H9 (cell line): ENCODE data around the gene F11R. TPM values are rescaled to one million over a fixed set of nuclear protein-coding genes. Genes with fewer than 3 reads are reported as not detected.

Experiments used
- DNase-seq: peaks from one replicate; pipeline ENCODE4 v3.0.0-alpha.2; 2017
- H2AFZ ChIP-seq: one replicate; pipeline ENCODE4 v1.6.1; 2013; ENCODE audit warnings: mild to moderate bottlenecking, low read length, control low read depth, moderate library complexity
- H2AK5ac ChIP-seq: 2 replicates; pipeline ENCODE4 v1.6.1; 2013; ENCODE audit warnings: low read length, control low read depth, mixed read lengths; ENCODE audit not compliant: insufficient read length
- H2BK120ac ChIP-seq: one replicate; pipeline ENCODE4 v1.6.1; 2013; ENCODE audit warnings: low read depth, mild to moderate bottlenecking, low read length, control low read depth, inconsistent platforms; ENCODE audit not compliant: poor library complexity, severe bottlenecking
- H2BK12ac ChIP-seq: 2 replicates; pipeline ENCODE4 v1.6.1; 2013; ENCODE audit warnings: low read length, control low read depth, mixed read lengths, low read depth; ENCODE audit not compliant: insufficient read length
- H2BK15ac ChIP-seq: 2 replicates; pipeline ENCODE4 v1.6.1; 2013; ENCODE audit warnings: low read depth, low read length, control low read depth
- H2BK20ac ChIP-seq: one replicate; pipeline ENCODE4 v1.6.1; 2013; ENCODE audit warnings: low read depth, mild to moderate bottlenecking, low read length, control low read depth, inconsistent platforms; ENCODE audit not compliant: poor library complexity, severe bottlenecking
- H2BK5ac ChIP-seq: 2 replicates; pipeline ENCODE4 v1.6.1; 2013; ENCODE audit warnings: low read length, control low read depth, mixed read lengths; ENCODE audit not compliant: insufficient read length
- H3K14ac ChIP-seq: 2 replicates; pipeline ENCODE4 v1.6.1; 2013; ENCODE audit warnings: low read length, control low read depth; ENCODE audit not compliant: insufficient read depth
- H3K18ac ChIP-seq: 2 replicates; pipeline ENCODE4 v1.6.1; 2013; ENCODE audit warnings: low read depth, mild to moderate bottlenecking, mixed read lengths, low read length, control low read depth; ENCODE audit not compliant: insufficient read length
- H3K23ac ChIP-seq: 2 replicates; pipeline ENCODE4 v1.6.1; 2013; ENCODE audit warnings: low read length, control low read depth, mixed read lengths, low read depth; ENCODE audit not compliant: insufficient read length
- H3K23me2 ChIP-seq: 2 replicates; pipeline ENCODE4 v1.6.1; 2013; ENCODE audit warnings: low read depth, mild to moderate bottlenecking, mixed read lengths, low read length, control low read depth; ENCODE audit not compliant: insufficient read length, poor library complexity, severe bottlenecking
- H3K27ac ChIP-seq: 2 replicates; pipeline ENCODE4 v1.5.1; 2013; ENCODE audit warnings: low read length, control low read depth, mixed read lengths, low read depth; ENCODE audit not compliant: insufficient read length
- H3K27me3 ChIP-seq: 2 replicates; pipeline ENCODE4 v1.6.1; 2013; ENCODE audit warnings: low read length, control low read depth, inconsistent platforms; ENCODE audit not compliant: insufficient read depth
- H3K4ac ChIP-seq: 2 replicates; pipeline ENCODE4 v1.6.1; 2013; ENCODE audit warnings: low read depth, mild to moderate bottlenecking, control low read depth, inconsistent platforms, low read length, moderate library complexity
- H3K4me1 ChIP-seq: 2 replicates; pipeline ENCODE4 v1.6.1; 2013; ENCODE audit warnings: low read length, control low read depth, inconsistent platforms; ENCODE audit not compliant: insufficient read depth
- H3K4me2 ChIP-seq: 2 replicates; pipeline ENCODE4 v1.6.1; 2013; ENCODE audit warnings: low read length, control low read depth, mixed read lengths; ENCODE audit not compliant: insufficient read length, insufficient read depth
- H3K56ac ChIP-seq: 2 replicates; pipeline ENCODE4 v1.6.1; 2013; ENCODE audit warnings: low read depth, mild to moderate bottlenecking, mixed read lengths, low read length, control low read depth; ENCODE audit not compliant: insufficient read length
- H3K79me1 ChIP-seq: 2 replicates; pipeline ENCODE4 v1.6.1; 2013; ENCODE audit warnings: low read depth, mild to moderate bottlenecking, moderate library complexity, low read length, control low read depth, inconsistent platforms; ENCODE audit not compliant: insufficient read depth, poor library complexity, severe bottlenecking
- H3K79me2 ChIP-seq: 2 replicates; pipeline ENCODE4 v1.6.1; 2013; ENCODE audit warnings: low read length, control low read depth, inconsistent platforms; ENCODE audit not compliant: insufficient read depth
- H3K9ac ChIP-seq: 2 replicates; pipeline ENCODE4 v1.6.1; 2013; ENCODE audit warnings: low read length, control low read depth, mixed read lengths; ENCODE audit not compliant: insufficient read length; ENCODE audit errors: extremely low read depth
- H3K9me3 ChIP-seq: one replicate; pipeline ENCODE4 v1.6.1; 2013; ENCODE audit warnings: low read depth, low read length, inconsistent platforms; ENCODE audit not compliant: control insufficient read depth
- H3T11ph ChIP-seq: one replicate; pipeline ENCODE4 v1.6.1; 2013; ENCODE audit warnings: mild to moderate bottlenecking, low read length, control low read depth, inconsistent platforms
- H4K20me1 ChIP-seq: one replicate; pipeline ENCODE4 v1.6.1; 2013; ENCODE audit not compliant: control insufficient read depth, insufficient read length, insufficient read depth
- H4K5ac ChIP-seq: 2 replicates; pipeline ENCODE4 v1.6.1; 2013; ENCODE audit warnings: low read depth, mild to moderate bottlenecking, mixed read lengths, low read length, control low read depth; ENCODE audit not compliant: insufficient read length
- H4K8ac ChIP-seq: replicated peaks from 2 replicates; pipeline ENCODE4 v1.6.1; 2013; ENCODE audit warnings: low read length, control low read depth, mixed read lengths, low read depth; ENCODE audit not compliant: insufficient read length
- H4K91ac ChIP-seq: 2 replicates; pipeline ENCODE4 v1.6.1; 2013; ENCODE audit warnings: low read depth, mild to moderate bottlenecking, moderate library complexity, mixed read lengths, low read length, control low read depth; ENCODE audit not compliant: insufficient read length
- H3K27ac Mint-ChIP-seq, 3 experiments: 2 replicates in 2 of 3; 3 replicates in 1 of 3; pipeline ENCODE4 v1.8.0; 2020 to 2021; ENCODE audit warnings: mixed read lengths in 3 of 3, mild to moderate bottlenecking in 1 of 3, moderate library complexity in 1 of 3
- H3K27me3 Mint-ChIP-seq: 2 replicates; pipeline ENCODE4 v1.8.0; 2021; ENCODE audit warnings: low read depth, mild to moderate bottlenecking, moderate library complexity, mixed read lengths
- H3K36me3 Mint-ChIP-seq, 3 experiments: 2 replicates in 2 of 3; 3 replicates in 1 of 3; pipeline ENCODE4 v1.8.0; 2020 to 2021; ENCODE audit warnings: low read depth in 3 of 3, mixed read lengths in 3 of 3; ENCODE audit not compliant: insufficient read depth in 1 of 3
- H3K4me1 Mint-ChIP-seq, 2 experiments: 2 replicates each; pipeline ENCODE4 v1.8.0; 2020; ENCODE audit warnings: mixed read lengths in 2 of 2
- H3K4me3 Mint-ChIP-seq, 2 experiments: 2 replicates in 1 of 2; 3 replicates in 1 of 2; pipeline ENCODE4 v1.8.0; 2020 to 2021; ENCODE audit warnings: mild to moderate bottlenecking in 2 of 2, mixed read lengths in 2 of 2, moderate library complexity in 1 of 2
- H3K9me3 Mint-ChIP-seq, 2 experiments: 2 replicates in 1 of 2; 3 replicates in 1 of 2; pipeline ENCODE4 v1.8.0; 2020; ENCODE audit warnings: mild to moderate bottlenecking in 2 of 2, mixed read lengths in 2 of 2, moderate library complexity in 1 of 2
- WGBS: extraction: QIAGEN DNeasy Blood & Tissue Kit; methylation state at CpG from one replicate; pipeline ENCODE4 v1.1.7; 2013; ENCODE audit warnings: missing lambda C conversion rate, low lambda C conversion rate, mixed read lengths; ENCODE audit not compliant: insufficient read length; ENCODE audit errors: extremely low coverage; 5-methylcytosine and 5-hydroxymethylcytosine counted together
- total RNA-seq: library from RNA; stranded (reverse); gene quantifications from 2 replicates; pipeline ENCODE4 v1.2.1, GENCODE V29; 2021
- TF ChIP-seq, protein P1 (sequence below): fragments of 200-600 bp; sonication (generic); conservative IDR thresholded peaks from 3 replicates; pipeline ENCODE4 v1.8.0; 2021; ENCODE audit warnings: antibody characterized with exemption, mild to moderate bottlenecking

The F11R gene
- total RNA-seq, 1 experiment from 2014 or later = 174 TPM

DNA sequence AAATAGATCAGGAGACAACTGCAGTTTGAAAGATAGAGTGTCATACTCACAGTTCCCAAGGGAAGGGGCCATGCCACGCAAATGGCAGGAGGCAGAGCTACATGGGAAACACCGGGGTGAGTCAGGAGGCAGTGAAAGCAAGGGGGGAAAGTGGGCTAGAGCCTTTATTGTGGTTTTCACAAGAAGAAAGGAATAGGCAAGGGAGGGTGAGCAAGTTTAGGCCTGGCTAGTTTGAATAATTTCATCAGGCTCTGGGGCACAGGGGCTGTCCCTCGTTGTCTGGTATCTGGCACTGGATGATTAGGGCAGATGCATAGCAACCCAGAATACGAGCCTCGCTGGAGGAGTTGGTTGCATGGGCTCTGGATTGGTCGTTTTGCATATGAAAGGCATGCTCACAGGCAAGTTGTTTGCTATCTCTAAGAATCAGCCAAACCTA, 49.3 kb downstream of the F11R start:
- no peak overlapping the region for H2BK20ac ChIP-seq
- no peak overlapping the region for H3K14ac ChIP-seq
- peak overlapping the region; percentile 6 for H3K4me2 ChIP-seq
- no peaks in the 10 kb centered on the region for H4K20me1 ChIP-seq
- H4K5ac ChIP-seq = no peak overlapping the region
- no peaks in the 10 kb centered on the region; a peak in 1 of 5 replicates for H3K9me3 Mint-ChIP-seq
- H2AK5ac ChIP-seq = no peak overlapping the region
- no peaks in the 10 kb centered on the region for H3K79me2 ChIP-seq
- H4K8ac ChIP-seq = no peak overlapping the region
- H2BK12ac ChIP-seq = no peak overlapping the region
- no peak overlapping the region for H3K56ac ChIP-seq
- no peaks in the 10 kb centered on the region for H3K27me3 ChIP-seq
- H3T11ph ChIP-seq = no peak overlapping the region
- no peaks in the 10 kb centered on the region for H3K27me3 Mint-ChIP-seq
- no peak overlapping the region for H2BK120ac ChIP-seq
- H3K9ac ChIP-seq = no peak overlapping the region
- DNase-seq = peak; percentile 70
- no peak overlapping the region for H2AFZ ChIP-seq
- no peak overlapping the region for H3K18ac ChIP-seq
- no peak overlapping the region for H4K91ac ChIP-seq
- H3K27ac Mint-ChIP-seq = peak overlapping the region; percentile 0 to 79 (median 64)
- no peaks in the 10 kb centered on the region for H3K36me3 Mint-ChIP-seq
- H3K27ac ChIP-seq = no peak overlapping the region
- no peaks in the 10 kb centered on the region for H3K79me1 ChIP-seq
- H3K4me3 Mint-ChIP-seq = peak overlapping the region in 1 of 2 experiments; percentile 44; a peak in 3 of 5 replicates
- H3K23me2 ChIP-seq = no peaks in the 10 kb centered on the region
- H3K4ac ChIP-seq = no peak overlapping the region
- H3K23ac ChIP-seq = no peak overlapping the region
- H2BK15ac ChIP-seq = no peak overlapping the region
- no peaks in the 10 kb centered on the region for H3K9me3 ChIP-seq
- peaks cover 29 to 32% of the 10 kb centered on the region in 2 experiments for H3K4me1 Mint-ChIP-seq
- TF ChIP-seq, protein P1, sequence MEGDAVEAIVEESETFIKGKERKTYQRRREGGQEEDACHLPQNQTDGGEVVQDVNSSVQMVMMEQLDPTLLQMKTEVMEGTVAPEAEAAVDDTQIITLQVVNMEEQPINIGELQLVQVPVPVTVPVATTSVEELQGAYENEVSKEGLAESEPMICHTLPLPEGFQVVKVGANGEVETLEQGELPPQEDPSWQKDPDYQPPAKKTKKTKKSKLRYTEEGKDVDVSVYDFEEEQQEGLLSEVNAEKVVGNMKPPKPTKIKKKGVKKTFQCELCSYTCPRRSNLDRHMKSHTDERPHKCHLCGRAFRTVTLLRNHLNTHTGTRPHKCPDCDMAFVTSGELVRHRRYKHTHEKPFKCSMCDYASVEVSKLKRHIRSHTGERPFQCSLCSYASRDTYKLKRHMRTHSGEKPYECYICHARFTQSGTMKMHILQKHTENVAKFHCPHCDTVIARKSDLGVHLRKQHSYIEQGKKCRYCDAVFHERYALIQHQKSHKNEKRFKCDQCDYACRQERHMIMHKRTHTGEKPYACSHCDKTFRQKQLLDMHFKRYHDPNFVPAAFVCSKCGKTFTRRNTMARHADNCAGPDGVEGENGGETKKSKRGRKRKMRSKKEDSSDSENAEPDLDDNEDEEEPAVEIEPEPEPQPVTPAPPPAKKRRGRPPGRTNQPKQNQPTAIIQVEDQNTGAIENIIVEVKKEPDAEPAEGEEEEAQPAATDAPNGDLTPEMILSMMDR = no peak
- H2BK5ac ChIP-seq = no peak overlapping the region
- H3K4me1 ChIP-seq = peaks cover 2% of the 10 kb centered on the region
- no CpG with 5 or more reads among the region's 6 CpGs for WGBS
